Activated naive CD4-positive, alpha-beta T cell treated with anti-CD3 and anti-CD28 coated beads for 36 hours (primary cell): ENCODE results near the gene CEP112. TPM values are rescaled to one million over a fixed set of nuclear protein-coding genes. Genes with fewer than 3 reads are reported as not detected.

ENCODE experiments used
- CTCF ChIA-PET: fragments of 350-600 bp; sonication (Branson Sonifier 250); formaldehyde crosslinking; loops from one replicate; lab custom pipeline; 2021; ENCODE audit warnings: antibody characterized with exemption; lab: Charles Lee
- DNase-seq: peaks from one replicate; pipeline ENCODE4 v3.0.0-alpha.2; 2020
- H3K27ac Mint-ChIP-seq: one replicate; pipeline ENCODE4 v1.8.0; 2021; ENCODE audit warnings: mild to moderate bottlenecking, mixed read lengths
- H3K27me3 Mint-ChIP-seq: one replicate; pipeline ENCODE4 v1.8.0; 2021; ENCODE audit warnings: low read depth, mixed read lengths
- H3K36me3 Mint-ChIP-seq: one replicate; pipeline ENCODE4 v1.8.0; 2021; ENCODE audit warnings: low read depth, mixed read lengths
- H3K4me1 Mint-ChIP-seq: one replicate; pipeline ENCODE4 v1.8.0; 2021; ENCODE audit warnings: low read depth, mixed read lengths
- H3K4me3 Mint-ChIP-seq: one replicate; pipeline ENCODE4 v1.8.0; 2021; ENCODE audit warnings: mild to moderate bottlenecking, moderate library complexity, mixed read lengths
- H3K9me3 Mint-ChIP-seq: one replicate; pipeline ENCODE4 v1.8.0; 2021; ENCODE audit warnings: mixed read lengths
- intact Hi-C: fragments of 100-400 bp; cut with micrococcal nuclease; formaldehyde crosslinking; loops from one replicate; pipeline ENCODE4 v1.15.1; 2023
- total RNA-seq, 2 experiments: library from RNA; stranded (reverse); gene quantifications; one replicate each; pipeline ENCODE4 v1.2.3, GENCODE V29; 2021

CEP112 gene
- total RNA-seq, 2 experiments from 2014 or later = 0.49 to 0.95 TPM

DNA sequence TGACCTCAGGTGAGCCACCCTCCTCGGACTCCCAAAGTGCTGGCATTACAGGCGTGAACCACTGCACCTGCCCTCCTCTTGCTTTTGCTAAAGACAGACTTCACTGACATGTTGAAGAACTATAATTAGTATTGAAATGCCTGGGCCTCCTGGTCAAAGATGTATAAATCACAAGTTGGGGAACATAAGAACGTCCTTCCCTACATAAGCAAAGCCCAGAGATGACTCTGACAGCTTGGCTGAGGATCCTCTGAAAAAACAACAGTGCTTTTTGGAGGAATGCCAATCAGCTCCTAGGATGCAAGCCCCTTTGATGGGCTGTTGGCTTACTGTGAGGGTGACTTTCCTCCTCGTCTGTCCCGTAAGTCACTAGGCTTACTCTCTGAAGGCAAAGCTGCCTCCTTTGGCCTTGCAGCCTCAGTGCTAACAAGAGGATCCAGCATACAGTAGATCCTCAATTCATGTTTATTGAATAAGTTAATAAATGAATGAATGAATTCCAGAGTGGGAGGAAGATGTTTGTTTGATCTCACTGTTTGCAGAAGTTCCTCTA lies 30.9 kb upstream of the CEP112 start:
- no peaks in the 10 kb centered on the region for H3K27me3 Mint-ChIP-seq
- intact Hi-C loops = no loop called here
- CTCF ChIA-PET = no interaction called here
- no peaks in the 10 kb centered on the region for H3K9me3 Mint-ChIP-seq
- DNase-seq = no peak
- no peaks in the 10 kb centered on the region for H3K4me1 Mint-ChIP-seq
- H3K36me3 Mint-ChIP-seq = no peaks in the 10 kb centered on the region
- no peak overlapping the region for H3K27ac Mint-ChIP-seq
- H3K4me3 Mint-ChIP-seq = no peak overlapping the region

DNA sequence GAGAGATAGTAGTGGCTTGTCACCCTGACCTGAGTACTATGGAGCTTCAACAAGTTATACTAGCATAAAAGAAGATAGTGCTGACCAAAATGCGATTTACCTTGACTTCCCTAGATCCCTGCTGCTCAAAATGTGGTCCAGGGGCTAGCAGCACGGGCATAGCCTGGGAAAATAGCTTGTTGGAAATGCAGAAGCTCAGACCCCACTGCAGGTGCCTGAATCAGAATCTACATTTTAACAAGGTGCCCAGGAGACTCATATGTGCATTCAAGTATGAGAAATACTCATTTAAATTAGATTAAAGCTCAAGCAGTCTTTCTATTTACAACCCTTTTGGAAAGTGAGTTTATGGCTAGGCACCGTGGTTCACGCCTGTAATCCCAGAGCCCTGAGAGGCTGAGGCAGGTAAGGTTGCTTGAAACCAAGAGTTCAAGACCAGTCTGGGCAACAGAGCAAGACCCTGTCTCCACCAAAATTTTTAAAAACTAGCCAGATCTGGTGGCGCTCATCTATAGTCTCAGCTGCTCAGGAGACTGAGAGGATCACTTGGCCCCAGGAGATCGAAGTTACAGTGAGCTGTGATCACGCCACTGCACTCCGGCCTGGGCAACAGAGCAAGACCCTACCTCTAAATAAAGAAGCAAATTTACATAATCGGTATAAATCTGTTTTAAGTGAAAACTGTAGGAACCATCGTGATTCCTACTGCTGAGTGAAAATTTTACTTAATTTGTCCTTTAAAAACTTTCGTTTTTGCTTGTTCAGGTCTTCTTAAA lies 30.0 kb upstream of the CEP112 start:
- Mint-ChIP-seq H3K36me3 (no peaks in the 10 kb centered on the region), H3K27ac (no peak overlapping the region), H3K4me1 (no peaks in the 10 kb centered on the region), H3K27me3 (no peaks in the 10 kb centered on the region), H3K9me3 (no peaks in the 10 kb centered on the region), H3K4me3 (no peak overlapping the region)
- intact Hi-C loops = no loop called here
- CTCF ChIA-PET = no interaction called here
- DNase-seq = no peak

DNA sequence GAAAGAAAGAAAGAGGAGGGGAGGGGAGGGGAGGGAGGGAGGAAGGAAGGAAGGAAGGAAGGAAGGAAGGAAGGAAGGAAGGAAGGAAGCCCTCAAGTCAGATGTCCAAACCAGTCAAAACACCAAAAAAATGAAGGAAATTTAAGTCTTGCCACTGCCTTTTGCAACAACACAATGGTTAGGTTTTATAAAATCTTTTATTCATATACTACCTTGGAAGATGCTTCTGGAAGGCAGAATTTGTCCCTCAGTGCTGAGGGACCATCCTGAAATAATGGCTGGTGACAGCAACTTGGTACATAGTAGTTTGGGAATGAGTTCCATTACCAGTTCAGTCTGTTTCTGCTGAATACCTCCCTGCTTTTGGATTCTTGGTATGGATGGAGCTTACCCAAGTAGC lies 29.4 kb upstream of the CEP112 start:
- Mint-ChIP-seq H3K27ac (no peak overlapping the region), H3K4me1 (no peaks in the 10 kb centered on the region), H3K4me3 (no peak overlapping the region), H3K36me3 (no peaks in the 10 kb centered on the region), H3K9me3 (no peaks in the 10 kb centered on the region), H3K27me3 (no peaks in the 10 kb centered on the region)
- intact Hi-C loops = no loop called here
- CTCF ChIA-PET = no interaction called here
- no peak for DNase-seq

DNA sequence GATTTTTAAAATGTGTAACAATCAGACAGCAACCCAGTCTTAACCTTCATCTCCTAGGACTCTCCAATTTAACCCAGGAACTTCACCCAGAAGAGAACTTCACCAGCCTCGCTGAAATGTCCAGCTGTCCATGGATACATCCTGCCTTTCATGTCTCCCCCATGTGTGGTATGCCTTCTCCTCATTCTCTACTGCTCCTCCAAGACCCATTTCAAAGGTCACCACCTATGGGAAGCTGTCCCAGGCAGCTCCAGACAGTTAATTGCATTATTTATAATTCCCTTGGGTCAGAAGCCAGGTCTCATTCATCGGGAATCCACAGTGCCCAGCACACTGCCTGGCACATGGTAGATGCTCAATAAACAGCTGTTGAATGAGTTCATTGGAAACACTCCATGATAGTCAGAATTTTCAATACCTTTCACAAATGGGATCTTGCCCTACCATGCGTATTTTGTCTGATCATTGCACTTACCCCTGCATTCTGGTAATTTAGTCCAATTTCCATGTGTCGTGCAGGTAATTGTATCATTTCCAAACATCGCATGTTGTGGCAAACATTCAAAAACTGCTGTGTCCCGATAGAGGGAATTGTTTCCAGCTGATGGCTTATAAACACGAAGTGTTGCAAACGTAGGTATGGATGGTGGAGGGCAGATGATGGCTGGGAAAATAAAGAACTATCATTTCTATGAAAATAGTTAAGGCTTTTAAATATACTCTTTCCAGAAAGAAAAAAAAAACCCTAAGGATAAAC lies 28.3 kb upstream of the CEP112 start:
- H3K27ac Mint-ChIP-seq = no peak overlapping the region
- DNase-seq = no peak
- H3K4me3 Mint-ChIP-seq = no peak overlapping the region
- H3K36me3 Mint-ChIP-seq = no peaks in the 10 kb centered on the region
- CTCF ChIA-PET = no interaction called here
- H3K4me1 Mint-ChIP-seq = no peaks in the 10 kb centered on the region
- no peaks in the 10 kb centered on the region for H3K27me3 Mint-ChIP-seq
- intact Hi-C loops = no loop called here
- H3K9me3 Mint-ChIP-seq = no peaks in the 10 kb centered on the region

DNA sequence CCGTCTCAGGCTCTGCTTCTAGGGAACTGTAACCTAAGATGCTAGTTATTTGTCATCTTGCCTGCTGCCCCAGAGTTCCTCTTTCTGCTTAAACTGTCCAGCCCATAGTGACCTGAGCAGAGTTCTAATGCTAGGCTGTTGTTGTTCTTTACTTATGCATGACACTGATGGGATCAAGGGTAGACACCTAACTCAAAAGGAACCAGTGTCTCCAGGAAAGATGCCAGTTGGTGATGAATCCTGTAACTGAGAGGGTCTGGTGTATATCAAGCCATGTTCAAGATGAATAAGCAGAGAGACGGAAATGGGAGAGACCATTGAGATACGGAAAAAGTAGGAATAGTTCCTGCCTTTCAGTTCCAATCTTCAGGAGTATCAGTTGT lies 23.6 kb upstream of the CEP112 start:
- Mint-ChIP-seq H3K27ac (no peak overlapping the region), H3K27me3 (no peaks in the 10 kb centered on the region), H3K9me3 (no peaks in the 10 kb centered on the region), H3K36me3 (no peaks in the 10 kb centered on the region), H3K4me3 (no peak overlapping the region), H3K4me1 (no peaks in the 10 kb centered on the region)
- CTCF ChIA-PET = no interaction called here
- DNase-seq = no peak
- intact Hi-C loops = no loop called here

DNA sequence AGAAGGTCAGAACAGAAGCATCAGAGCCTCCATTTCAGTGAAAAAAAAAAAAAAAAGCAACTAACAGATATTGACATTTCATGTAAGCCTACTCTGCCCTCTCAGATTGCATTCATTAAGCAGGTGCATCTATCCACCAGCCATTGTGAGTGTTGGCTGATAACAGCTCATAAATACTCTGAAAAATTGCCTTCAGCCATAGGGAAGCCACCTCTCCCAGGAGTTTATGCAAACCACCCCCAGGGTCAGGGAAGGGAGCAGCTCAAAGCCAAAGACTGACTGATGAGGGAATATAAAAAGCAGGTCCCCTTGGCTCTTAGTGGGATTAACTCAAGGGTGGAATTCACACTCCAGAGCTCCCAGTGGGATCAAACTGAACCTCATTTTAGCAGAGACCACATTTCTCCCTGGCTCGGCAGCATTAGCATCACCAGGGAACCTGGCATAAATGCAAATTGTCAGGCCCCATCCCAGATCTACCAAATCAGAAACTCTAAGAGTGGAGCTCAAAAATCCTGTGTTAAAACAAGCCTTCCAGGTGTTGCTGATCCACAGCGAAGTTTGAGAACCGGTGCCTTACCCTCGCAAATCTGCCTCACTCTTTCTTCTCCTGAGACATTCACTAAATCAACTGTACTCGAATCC lies 23.1 kb upstream of the CEP112 start:
- DNase-seq = no peak
- no peaks in the 10 kb centered on the region for H3K36me3 Mint-ChIP-seq
- no peak overlapping the region for H3K4me3 Mint-ChIP-seq
- CTCF ChIA-PET = no interaction called here
- no peaks in the 10 kb centered on the region for H3K9me3 Mint-ChIP-seq
- intact Hi-C loops = no loop called here
- no peaks in the 10 kb centered on the region for H3K4me1 Mint-ChIP-seq
- H3K27ac Mint-ChIP-seq = no peak overlapping the region
- no peaks in the 10 kb centered on the region for H3K27me3 Mint-ChIP-seq

DNA sequence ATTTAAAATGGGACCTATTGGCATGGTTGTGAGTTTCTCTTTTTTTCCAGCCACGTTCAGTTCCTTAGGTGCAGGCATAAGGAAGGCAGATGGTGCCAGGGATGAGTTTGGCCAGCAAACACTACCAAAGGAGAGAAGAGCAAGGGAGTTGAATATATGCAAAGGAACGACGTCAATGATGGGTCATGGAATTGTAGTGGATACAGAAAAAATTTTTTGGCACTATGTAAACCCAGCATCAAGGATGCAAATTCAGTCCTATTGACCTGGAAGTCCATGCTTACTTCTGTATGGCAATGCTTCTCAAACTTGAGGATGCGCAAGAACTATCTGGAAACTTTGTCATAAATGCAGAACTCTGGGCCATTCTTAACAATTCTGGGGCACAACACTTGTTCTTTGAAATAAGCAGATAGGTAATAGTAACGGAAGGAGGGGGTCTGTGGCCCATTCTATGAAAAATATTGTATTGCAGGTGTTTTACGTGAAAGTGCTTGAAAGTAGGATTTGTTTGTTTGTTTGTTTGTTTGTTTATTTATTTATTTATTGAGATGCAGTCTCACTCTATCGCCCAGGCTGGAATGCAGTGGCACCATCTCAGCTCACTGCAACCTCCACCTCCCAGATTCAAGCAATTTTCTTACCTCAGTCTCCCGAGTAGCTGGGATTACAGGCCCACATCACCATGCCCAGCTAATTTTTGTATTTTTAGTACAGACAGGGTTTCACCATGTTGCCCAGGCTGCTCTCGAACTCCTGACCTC lies 19.3 kb upstream of the CEP112 start:
- Mint-ChIP-seq H3K36me3 (no peaks in the 10 kb centered on the region), H3K4me3 (no peak overlapping the region), H3K27me3 (no peaks in the 10 kb centered on the region), H3K9me3 (no peaks in the 10 kb centered on the region), H3K4me1 (no peaks in the 10 kb centered on the region), H3K27ac (no peak overlapping the region)
- DNase-seq = no peak
- intact Hi-C loops = no loop called here
- CTCF ChIA-PET = interaction anchor here (0.6 to 2.5 kb wide), 5 partner anchors 10 to 368 kb away, joined by 3 to 17 read pairs (median 5); no protein-coding TSS in a partner anchor

DNA sequence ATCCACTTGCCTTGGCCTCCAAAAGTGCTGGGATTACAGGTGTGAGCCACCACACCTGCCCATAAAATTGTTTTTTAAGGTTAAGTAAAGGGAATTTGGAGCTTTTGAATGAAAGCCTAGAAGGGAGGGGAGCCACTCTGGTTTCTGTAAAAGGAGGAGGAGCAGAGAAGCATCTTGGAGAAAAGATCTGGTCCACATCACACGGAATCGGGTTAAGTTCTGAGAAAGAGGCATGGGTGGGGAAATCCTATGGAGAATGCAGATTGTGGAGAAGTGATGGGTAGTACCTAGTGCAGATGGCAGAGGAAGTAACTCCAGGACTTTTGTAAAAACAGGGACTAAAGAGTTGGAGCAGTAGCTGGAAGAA lies 18.3 kb upstream of the CEP112 start:
- no peak for DNase-seq
- Mint-ChIP-seq H3K4me1 (no peaks in the 10 kb centered on the region), H3K27ac (no peak overlapping the region), H3K36me3 (no peaks in the 10 kb centered on the region), H3K4me3 (no peak overlapping the region), H3K9me3 (no peaks in the 10 kb centered on the region), H3K27me3 (no peaks in the 10 kb centered on the region)
- CTCF ChIA-PET = interaction anchor here (0.8 to 1.2 kb wide), 3 partner anchors 9 to 369 kb away, joined by 3 to 5 read pairs (median 5); no protein-coding TSS in a partner anchor
- intact Hi-C loops = no loop called here

DNA sequence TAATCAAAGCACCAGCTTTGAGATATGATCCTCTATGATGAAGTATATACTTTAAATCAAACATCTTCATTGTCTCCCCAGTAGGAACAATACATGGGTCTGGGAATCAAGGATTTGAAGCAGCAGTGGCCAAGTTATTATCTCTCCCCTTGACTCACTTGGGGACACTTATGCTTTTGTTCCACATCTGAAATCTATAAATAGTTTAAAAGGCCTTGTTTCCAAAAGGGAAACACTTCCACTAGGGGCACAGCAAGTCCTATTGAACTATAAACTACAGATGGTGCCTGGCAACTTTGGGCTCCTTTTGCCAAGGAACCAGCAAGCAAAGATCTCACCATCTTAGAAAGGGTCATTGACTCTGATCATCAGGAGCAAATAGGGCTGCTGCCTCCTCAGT lies 16.0 kb upstream of the CEP112 start:
- H3K4me3 Mint-ChIP-seq = no peak overlapping the region
- no peaks in the 10 kb centered on the region for H3K4me1 Mint-ChIP-seq
- intact Hi-C loops = no loop called here
- DNase-seq = no peak
- no peaks in the 10 kb centered on the region for H3K9me3 Mint-ChIP-seq
- H3K27me3 Mint-ChIP-seq = no peaks in the 10 kb centered on the region
- no peaks in the 10 kb centered on the region for H3K36me3 Mint-ChIP-seq
- H3K27ac Mint-ChIP-seq = no peak overlapping the region
- CTCF ChIA-PET = no interaction called here

DNA sequence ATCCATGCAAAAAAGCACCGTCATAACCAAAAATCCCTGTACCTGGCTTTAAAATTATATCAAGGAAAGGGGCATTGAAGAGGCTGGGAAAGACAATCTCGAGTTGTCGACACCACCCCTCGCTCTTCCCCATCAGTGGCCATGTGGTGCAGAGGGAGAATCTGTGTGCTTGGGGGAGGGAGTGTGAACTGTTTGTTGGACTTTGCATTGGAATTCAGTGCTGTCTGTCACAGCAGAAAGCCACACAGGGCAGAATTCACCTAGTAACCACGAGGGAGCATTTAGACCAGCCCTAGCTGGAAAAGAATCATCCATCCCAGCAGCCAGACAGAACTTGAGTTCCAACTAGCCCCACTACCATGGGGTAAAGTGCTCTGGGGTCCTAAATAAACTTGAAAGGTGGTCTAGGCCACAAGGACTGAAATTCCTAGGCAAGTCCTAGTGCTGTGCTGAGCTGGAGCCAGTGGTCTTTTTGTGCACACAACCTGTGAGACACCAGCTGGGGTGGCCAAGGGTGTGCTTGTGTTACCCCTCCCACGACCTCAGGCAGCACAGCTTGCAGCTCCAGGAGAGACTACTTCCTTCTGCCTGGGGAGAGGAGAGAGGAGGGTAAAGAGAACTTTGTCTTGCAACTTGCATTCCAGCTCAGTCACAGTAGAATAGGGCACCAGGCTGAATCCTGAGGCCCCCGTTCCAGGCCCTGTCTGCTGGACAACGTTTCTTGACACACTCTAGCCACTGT lies 11.5 kb upstream of the CEP112 start:
- Mint-ChIP-seq H3K36me3 (no peaks in the 10 kb centered on the region), H3K4me3 (no peak overlapping the region), H3K9me3 (no peaks in the 10 kb centered on the region), H3K4me1 (peaks cover 16% of the 10 kb centered on the region), H3K27me3 (no peaks in the 10 kb centered on the region), H3K27ac (no peak overlapping the region)
- CTCF ChIA-PET = interaction anchor here (1.1 to 4.0 kb wide), 3 partner anchors 9 to 363 kb away, joined by 3 to 17 read pairs (median 5); no protein-coding TSS in a partner anchor
- DNase-seq = no peak
- intact Hi-C loops = loop anchor here (5.0 kb wide), 3 partner anchors 104 to 514 kb away; no protein-coding TSS in a partner anchor

DNA sequence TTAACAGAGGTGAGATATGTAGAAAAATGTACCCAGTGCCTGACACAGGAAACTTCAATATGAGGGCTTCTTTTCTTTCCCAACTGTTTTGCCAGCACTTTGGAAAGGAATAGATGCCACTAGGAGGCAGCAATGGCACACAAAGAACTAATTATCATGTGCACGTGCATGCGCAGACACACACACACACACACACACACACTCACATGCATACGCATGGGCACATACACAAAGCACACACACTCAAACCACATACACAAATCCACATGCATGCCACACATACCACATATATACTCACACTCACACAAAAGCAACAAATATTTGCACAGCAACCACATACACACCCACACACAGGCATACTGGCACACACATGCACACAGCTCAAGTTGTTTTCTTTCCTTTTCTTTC lies 8.8 kb upstream of the CEP112 start:
- Mint-ChIP-seq H3K9me3 (no peaks in the 10 kb centered on the region), H3K36me3 (no peaks in the 10 kb centered on the region), H3K4me3 (no peak overlapping the region), H3K27me3 (no peaks in the 10 kb centered on the region), H3K4me1 (peaks cover 16% of the 10 kb centered on the region), H3K27ac (no peak overlapping the region)
- DNase-seq = peak; percentile 76
- intact Hi-C loops = loop anchor here (1.0 to 5.0 kb wide), 9 partner anchors 46 to 706 kb away; no protein-coding TSS in a partner anchor
- CTCF ChIA-PET = interaction anchor here (0.6 to 4.0 kb wide), 31 partner anchors 9 to 1733 kb away, joined by 3 to 17 read pairs (median 3); partner anchors contain the start of gene CEP112
